Testis (tissue), 3 donors: ENCODE measurements around the gene APLF. TPM values are rescaled to one million over a fixed set of nuclear protein-coding genes. Genes with fewer than 3 reads are reported as not detected.

Experiments
- DNase-seq: peaks from one replicate; pipeline ENCODE4 v3.0.0-alpha.2; 2019
- H3K27ac ChIP-seq, 2 donors: fragments of 200-600 bp; sonication (generic); one replicate each; pipeline ENCODE4 v1.5.1; 2019
- H3K27me3 ChIP-seq: fragments of 200-600 bp; sonication (generic); one replicate; pipeline ENCODE4 v1.5.1; 2019
- H3K36me3 ChIP-seq: fragments of 200-600 bp; sonication (generic); one replicate; pipeline ENCODE4 v1.5.1; 2017; ENCODE audit warnings: low read depth; ENCODE audit errors: missing control alignments
- H3K4me1 ChIP-seq: fragments of 200-600 bp; sonication (generic); one replicate; pipeline ENCODE4 v1.5.1; 2019
- H3K4me3 ChIP-seq, 2 donors: fragments of 200-600 bp; sonication (generic); one replicate each; pipeline ENCODE4 v1.5.1; 2017 to 2019
- H3K9me3 ChIP-seq: fragments of 200-600 bp; sonication (generic); one replicate; pipeline ENCODE4 v1.5.1; 2017
- CTCF ChIP-seq, 3 experiments: fragments of 450-650 bp in 2 of 3; fragments of 200-600 bp in 1 of 3; sonication (generic) in 1 of 3; IDR thresholded peaks; one replicate each; pipeline ENCODE4 v1.5.1; 2016 to 2019; ENCODE audit warnings: antibody characterized with exemption in 3 of 3, mild to moderate bottlenecking in 2 of 3, moderate library complexity in 1 of 3
- POLR2A ChIP-seq: fragments of 450-650 bp; IDR thresholded peaks from one replicate; pipeline ENCODE4 v1.6.1; 2017; ENCODE audit warnings: antibody characterized with exemption, mild to moderate bottlenecking, moderate library complexity
- WGBS, 2 donors: methylation state at CpG; one replicate each; pipeline ENCODE4 v1.1.5; 2018; 5-methylcytosine and 5-hydroxymethylcytosine counted together
- intact Hi-C: fragments of 100-400 bp; cut with DNase I; formaldehyde crosslinking; loops from one replicate; pipeline ENCODE4 v1.15.1; 2023; ENCODE audit warnings: low total_unique reads
- polyA plus RNA-seq: library from polyadenylated mRNA; stranded (reverse); fragments of 350-450 nt; fragmentation: Illumina TruSeq; extraction: RNeasy Lipid Tissue Mini Kit (QIAGEN cat#74804); gene quantifications from one replicate; pipeline ENCODE4 v1.2.3, GENCODE V29; 2014; ENCODE audit warnings: low read depth, low replicate concordance; ENCODE audit not compliant: insufficient read depth
- total RNA-seq, 2 donors: library from RNA; depleted of rRNA; stranded (reverse); fragments of >200 nt; gene quantifications; one replicate each; pipeline ENCODE4 v1.2.3, GENCODE V29; 2016

The APLF gene
- total and polyA plus RNA-seq, 3 donors from 2014 or later: 6.6 to 21.7 (median 14.7) TPM

- intact Hi-C loops: no loop called here
- H3K9me3 ChIP-seq: no peaks in the 10 kb centered on the region
- no peaks in the 10 kb centered on the region for H3K4me1 ChIP-seq
- TF ChIP-seq POLR2A (no peak), CTCF (IDR thresholded peaks at IDR 0.05) (no peak)
- H3K36me3 ChIP-seq: no peaks in the 10 kb centered on the region
- no peaks in the 10 kb centered on the region for H3K27me3 ChIP-seq
- 86 to 89% methylated on average over 5 of the region's 5 CpGs for WGBS, 2 donors
- no peak overlapping the region for H3K27ac ChIP-seq
- H3K4me3 ChIP-seq: no peak overlapping the region
- DNase-seq: no peak
These were observed 145.6 kb downstream of the APLF start for GRCh38 chr2:68612765-68613519.

- DNase-seq: no peak
- no peak overlapping the region for H3K4me3 ChIP-seq
- intact Hi-C loops: no loop called here
- no peaks in the 10 kb centered on the region for H3K36me3 ChIP-seq
- H3K27ac ChIP-seq: no peak overlapping the region
- no peaks in the 10 kb centered on the region for H3K4me1 ChIP-seq
- TF ChIP-seq POLR2A: no peak
- no peak for TF ChIP-seq CTCF (IDR thresholded peaks at IDR 0.05)
- no peaks in the 10 kb centered on the region for H3K27me3 ChIP-seq
- H3K9me3 ChIP-seq: no peaks in the 10 kb centered on the region
These were observed 153.4 kb downstream of the APLF start for GRCh38 chr2:68620772-68621171.

- DNase-seq: no peak
- TF ChIP-seq CTCF (IDR thresholded peaks at IDR 0.05) (no peak), POLR2A (no peak)
- Histone ChIP-seq H3K27me3 (no peaks in the 10 kb centered on the region), H3K9me3 (no peaks in the 10 kb centered on the region), H3K36me3 (no peaks in the 10 kb centered on the region), H3K4me3 (no peak overlapping the region), H3K27ac (no peak overlapping the region), H3K4me1 (no peaks in the 10 kb centered on the region)
- WGBS, 2 donors: 86 to 98% methylated on average over 6 of the region's 6 CpGs
- intact Hi-C loops: no loop called here
These were observed 156.4 kb downstream of the APLF start for GRCh38 chr2:68623820-68624219.

GRCh38 chr2:68627615-68628014 lies 160.2 kb downstream of the APLF start:
- H3K4me3 ChIP-seq: no peak overlapping the region
- no peak for DNase-seq
- whole genome bisulfite sequencing, 2 donors: 96 to 100% methylated on average over 3 of the region's 3 CpGs
- TF ChIP-seq POLR2A (no peak), CTCF (IDR thresholded peaks at IDR 0.05) (no peak)
- no peaks in the 10 kb centered on the region for H3K9me3 ChIP-seq
- no peaks in the 10 kb centered on the region for H3K27me3 ChIP-seq
- no peaks in the 10 kb centered on the region for H3K36me3 ChIP-seq
- no peaks in the 10 kb centered on the region for H3K4me1 ChIP-seq
- intact Hi-C loops: no loop called here
- no peak overlapping the region for H3K27ac ChIP-seq

Other genes with a start within 250 kb of the APLF start
- 10 to 100 TPM; 35.7 to 37.0 TPM for gene PPP3R1, start 215.1 kb upstream of the APLF start, total RNA-seq
- gene PPP3R1, start 215.1 kb upstream of the APLF start, polyA plus RNA-seq: 45.0 TPM
- 1 to 10 TPM; 5.8 to 9.2 TPM for gene CNRIP1, start 147.6 kb upstream of the APLF start, total RNA-seq
- 10.5 TPM for gene CNRIP1, start 147.6 kb upstream of the APLF start, polyA plus RNA-seq
- gene PLEK, start 102.3 kb upstream of the APLF start, total RNA-seq: 1 to 10 TPM; 1.7 to 2.4 TPM
- gene PLEK, start 102.3 kb upstream of the APLF start, polyA plus RNA-seq: 9.2 TPM
- gene FBXO48, start 291 bp upstream of the APLF start, total RNA-seq: 1 to 10 TPM; 1.2 to 2.4 TPM
- 1.7 TPM for gene FBXO48, start 291 bp upstream of the APLF start, polyA plus RNA-seq
- gene PROKR1, start 176.0 kb downstream of the APLF start, total RNA-seq: under 1 TPM; 0.24 to 0.50 TPM
- 0.36 TPM for gene PROKR1, start 176.0 kb downstream of the APLF start, polyA plus RNA-seq